Cerebellar nuclear complex (tissue), 1 donor: ENCODE measurements around the gene FAM120B.
"Not testable (repeated sequence)": the region's sequence is repeated elsewhere in the genome, so short reads cannot be mapped to it uniquely, and the experiment has no call there.

ENCODE experiments used
- DNase-seq, 2 experiments: peaks; one replicate each; lab custom pipeline; 2025; lab: John Stamatoyannopoulos, UW

FAM120B gene

DNA sequence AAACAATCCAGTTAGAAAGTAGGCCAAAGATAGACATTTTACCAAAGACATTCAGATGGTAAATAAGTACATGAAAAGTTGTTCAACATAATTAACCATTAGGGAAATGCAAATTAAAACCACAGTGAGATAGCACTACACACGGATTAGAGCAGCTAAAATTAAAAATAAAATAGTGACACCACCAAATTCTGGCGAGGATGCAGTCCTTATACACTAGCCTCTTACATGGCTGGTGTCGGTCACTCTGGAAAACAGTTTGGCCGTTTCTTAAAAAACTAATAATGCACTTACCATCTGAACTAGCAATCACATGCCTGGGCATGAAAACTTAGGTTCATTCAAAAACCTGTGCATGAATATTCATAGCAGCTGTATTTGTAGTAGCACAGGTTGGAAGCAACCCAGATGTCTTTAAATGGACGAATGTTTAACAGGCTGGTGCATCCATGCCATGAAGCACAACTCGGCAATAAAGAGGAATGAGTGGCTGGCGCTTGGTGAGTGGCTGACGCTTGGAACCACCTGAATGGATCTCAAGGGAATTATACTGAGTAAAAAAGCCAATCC lies 77.0 kb downstream of the FAM120B start:
- DNase-seq: no peak

DNA sequence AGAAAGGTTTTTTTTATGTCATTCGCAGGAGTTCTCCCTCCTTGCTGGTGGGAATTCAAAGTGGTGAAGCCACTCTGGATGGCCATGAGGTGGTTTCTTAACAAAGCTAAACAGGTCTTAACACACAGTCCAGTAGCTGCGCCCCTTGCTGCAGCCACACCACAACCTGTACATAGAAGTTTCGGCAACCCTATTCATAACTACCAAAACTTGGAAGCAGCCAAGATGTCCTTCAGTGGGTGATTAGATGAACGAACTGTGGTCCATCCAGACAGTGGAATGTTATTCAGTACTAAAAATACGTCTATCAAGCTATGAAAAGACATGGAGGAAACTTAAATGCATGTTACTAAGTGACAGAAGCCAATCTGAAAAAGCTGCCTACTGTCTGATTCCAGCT lies 78.9 kb downstream of the FAM120B start:
- no peak for DNase-seq

DNA sequence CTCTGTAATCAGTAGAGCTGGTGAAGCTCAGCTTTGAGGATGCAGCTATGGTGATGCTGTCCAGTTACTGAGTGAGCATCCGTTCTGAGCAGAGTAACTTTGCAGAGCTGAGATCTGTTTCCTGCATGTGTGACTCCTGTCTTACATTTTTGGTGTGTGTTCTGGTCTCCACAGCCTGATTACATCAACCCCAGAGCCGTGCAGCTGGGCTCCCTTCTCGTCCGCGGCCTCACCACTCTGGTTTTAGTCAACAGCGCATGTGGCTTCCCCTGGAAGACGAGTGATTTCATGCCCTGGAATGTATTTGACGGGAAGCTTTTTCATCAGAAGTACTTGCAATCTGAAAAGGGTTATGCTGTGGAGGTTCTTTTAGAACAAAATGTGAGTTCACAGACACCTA lies 81.6 kb downstream of the FAM120B start:
- DNase-seq: no peak

DNA sequence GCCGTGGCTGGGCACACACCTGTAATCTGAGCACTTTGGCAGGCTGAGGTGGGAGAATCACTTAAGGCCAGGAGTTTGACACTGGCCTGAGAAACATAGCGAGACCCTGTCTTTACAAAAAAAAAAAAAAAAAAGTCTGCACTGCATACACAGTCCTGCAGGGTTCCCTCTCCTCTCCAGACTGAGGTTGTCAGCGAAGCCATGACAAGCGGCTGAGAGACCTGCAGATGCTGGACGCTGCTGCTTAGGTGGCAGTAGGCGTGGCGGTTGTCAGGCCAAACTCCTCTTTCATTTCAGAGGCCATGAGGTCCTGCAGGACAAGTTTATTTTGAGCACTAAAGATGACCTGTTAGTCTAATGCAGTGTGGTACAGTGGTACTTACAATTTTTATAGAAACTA lies 86.5 kb downstream of the FAM120B start:
- no peak for DNase-seq

DNA sequence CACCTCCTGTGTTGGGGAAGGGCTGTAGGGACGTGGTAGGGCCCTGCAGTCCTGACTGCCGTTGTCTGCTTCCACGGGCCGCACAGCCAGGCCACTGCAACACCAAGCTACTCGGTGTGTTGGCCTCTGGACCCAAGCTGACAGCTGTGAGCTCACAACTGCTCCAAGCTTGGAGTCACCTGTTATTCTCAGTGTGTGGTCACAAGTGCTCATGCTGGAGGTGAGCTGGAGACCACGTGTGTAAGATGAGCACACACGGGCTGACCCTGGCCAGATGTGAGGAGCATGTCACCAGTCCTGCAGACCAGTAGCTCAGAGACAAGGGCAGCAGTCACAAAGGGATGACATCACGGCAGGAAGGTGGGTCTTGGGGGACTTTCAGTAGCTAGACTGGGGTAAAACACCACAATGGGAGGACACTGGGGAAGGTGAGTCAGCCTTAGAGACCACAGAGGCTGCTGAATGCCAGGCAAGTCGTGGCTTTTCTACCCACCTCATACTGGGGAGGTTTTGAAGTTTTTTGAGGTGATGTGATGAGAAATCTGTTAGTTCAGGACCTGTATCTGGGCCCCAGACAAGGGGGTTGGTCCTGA lies 87.3 kb downstream of the FAM120B start:
- no peak for DNase-seq

DNA sequence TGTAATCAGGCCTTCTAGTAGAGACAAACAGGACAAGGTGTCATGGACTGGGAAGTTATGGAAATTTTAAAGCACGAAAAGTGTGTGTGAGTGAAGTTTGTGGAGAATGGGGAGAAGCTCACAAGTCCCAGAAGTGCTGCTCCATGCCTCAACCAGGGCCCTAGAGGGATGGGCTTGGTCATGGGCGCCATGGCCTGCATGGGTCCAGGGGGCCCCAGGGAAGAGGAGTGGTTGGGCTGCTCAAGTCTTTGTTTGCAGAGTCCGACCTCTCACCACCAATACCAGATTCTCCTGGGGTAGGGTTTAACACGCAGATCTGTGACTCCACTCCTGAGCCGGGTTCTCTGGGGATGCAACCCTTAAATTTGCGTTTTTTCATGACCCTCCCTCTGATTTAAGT lies 88.4 kb downstream of the FAM120B start:
- DNase-seq: no peak

DNA sequence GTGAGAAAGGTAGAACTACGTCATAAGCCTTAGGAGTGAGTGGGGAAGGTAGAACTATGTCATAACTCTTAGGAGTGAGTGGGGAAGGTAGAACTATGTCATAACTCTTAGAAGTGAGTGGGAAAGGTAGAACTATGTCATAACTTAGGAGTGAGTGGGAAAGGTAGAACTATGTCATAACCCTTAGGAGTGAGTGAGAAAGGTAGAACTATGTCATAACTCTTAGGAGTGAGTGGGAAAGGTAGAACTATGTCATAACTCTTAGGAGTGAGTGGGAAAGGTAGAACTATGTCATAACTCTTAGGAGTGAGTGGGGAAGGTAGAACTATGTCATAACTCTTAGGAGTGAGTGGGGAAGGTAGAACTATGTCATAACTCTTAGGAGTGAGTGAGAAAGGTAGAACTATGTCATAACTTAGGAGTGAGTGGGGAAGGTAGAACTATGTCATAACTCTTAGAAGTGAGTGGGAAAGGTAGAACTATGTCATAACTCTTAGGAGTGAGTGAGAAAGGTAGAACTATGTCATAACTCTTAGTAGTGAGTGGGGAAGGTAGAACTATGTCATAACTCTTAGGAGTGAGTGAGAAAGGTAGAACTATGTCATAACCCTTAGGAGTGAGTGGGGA lies 92.3 kb downstream of the FAM120B start:
- not testable (repeated sequence) for DNase-seq

DNA sequence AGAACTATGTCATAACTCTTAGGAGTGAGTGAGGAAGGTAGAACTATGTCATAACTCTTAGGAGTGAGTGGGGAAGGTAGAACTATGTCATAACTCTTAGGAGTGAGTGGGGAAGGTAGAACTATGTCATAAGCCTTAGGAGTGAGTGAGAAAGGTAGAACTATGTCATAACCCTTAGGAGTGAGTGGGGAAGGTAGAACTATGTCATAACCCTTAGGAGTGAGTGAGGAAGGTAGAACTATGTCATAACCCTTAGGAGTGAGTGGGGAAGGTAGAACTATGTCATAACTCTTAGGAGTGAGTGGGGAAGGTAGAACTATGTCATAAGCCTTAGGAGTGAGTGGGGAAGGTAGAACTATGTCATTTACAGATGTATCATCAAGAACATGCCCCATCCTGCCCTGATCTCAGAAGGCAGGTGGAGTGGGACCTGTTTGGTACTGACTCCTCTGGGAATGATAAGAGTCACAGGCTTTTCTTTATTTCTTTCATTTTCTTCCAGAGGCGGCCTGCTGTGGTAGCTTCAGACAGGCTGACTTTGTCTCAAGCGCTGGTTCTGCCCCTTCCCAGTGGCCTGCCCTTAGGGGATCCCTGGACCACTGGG lies 93.5 kb downstream of the FAM120B start:
- not testable (repeated sequence) for DNase-seq

DNA sequence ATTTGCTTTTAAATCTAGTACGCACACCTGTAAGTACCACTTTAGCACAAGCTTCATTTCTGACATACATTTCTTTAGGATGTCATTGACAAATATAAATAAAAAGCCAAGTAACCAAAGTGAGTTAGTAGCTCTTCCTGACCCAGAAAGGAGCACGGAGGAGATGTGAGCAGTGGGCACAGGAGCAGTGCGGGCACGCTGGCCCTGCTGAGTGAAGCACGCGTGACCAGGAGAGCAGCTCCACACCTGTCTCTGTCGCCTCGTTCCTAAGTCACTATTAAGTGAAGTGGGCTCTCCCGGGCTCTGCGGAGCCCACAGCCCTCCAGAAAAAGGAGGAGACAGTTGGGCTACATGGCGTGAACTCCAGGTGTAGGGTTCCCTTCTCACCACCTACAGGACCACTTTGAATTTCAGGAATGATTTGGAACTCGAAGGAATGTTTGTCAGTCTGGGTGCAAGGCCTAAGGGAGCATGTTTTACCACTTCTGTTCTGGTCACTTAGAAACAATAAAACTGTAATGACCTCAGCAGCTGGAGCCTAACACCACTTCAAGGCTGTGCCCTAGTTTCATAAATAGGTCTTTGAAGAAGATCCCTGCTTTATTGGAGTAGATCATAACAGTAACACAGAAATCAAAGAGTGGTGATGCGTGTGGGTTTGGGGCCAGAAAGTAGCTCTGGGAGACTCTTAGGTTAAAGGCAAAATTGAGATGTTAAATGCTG lies 95.9 kb downstream of the FAM120B start:
- DNase-seq: no peak

DNA sequence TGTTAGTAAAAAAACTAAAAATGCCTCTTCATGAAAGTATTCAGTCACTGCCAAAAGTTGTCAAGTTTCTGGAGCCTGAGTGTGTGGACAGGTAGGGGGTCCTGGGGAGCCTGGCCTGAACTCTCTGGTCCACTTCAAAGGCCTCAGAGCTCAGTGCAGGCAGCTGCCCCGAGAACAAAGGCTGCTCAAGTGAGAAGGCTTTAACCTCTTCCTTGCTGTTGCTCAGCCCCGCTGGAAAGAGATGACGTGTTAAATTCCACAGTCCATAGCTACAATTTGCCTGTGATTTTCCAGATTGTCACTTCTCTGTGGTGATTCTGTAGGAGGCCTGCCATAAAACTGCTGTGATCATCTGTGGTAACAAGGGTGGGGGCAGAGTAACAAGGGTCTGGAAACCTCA lies 96.9 kb downstream of the FAM120B start:
- DNase-seq: no peak

DNA sequence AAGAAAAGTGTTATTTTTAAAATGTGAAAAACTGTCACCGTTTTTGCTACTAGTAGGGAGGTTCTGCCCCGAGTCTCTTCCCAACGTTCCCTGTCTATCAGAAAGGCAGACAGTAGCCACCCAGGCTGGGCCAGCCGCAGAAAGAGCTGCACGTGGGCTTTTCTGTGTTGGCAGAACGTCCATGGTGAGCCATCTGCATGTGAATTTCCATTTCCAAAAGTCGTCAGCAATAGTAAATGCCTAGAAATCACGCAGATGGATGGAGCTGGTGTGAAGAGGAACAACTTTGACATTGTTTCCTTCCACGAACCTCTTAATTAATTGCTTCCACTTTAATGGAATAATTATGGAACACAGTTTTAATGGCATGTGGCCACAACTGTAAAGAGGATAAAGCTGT lies 97.5 kb downstream of the FAM120B start:
- DNase-seq: peak; percentile 44 to 47

DNA sequence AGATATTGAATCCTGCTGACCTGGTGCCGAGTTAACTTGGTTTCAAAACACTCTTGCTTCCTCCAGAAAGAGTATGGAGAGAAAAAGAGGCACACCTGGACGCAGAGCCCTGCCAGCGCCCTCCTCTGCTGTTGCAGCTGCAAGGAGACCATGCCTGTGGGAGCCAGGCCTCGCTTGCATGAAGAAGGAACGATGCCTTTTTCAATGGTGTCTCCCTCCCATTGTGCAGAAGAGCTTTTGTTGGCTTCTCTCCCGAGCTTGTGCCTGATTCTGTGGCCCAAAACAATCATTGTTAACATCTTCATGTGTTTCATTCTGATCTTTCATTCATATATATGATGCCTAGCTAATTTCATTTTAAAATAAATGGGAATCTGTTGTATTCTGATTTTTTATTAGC lies 98.1 kb downstream of the FAM120B start:
- DNase-seq: no peak

DNA sequence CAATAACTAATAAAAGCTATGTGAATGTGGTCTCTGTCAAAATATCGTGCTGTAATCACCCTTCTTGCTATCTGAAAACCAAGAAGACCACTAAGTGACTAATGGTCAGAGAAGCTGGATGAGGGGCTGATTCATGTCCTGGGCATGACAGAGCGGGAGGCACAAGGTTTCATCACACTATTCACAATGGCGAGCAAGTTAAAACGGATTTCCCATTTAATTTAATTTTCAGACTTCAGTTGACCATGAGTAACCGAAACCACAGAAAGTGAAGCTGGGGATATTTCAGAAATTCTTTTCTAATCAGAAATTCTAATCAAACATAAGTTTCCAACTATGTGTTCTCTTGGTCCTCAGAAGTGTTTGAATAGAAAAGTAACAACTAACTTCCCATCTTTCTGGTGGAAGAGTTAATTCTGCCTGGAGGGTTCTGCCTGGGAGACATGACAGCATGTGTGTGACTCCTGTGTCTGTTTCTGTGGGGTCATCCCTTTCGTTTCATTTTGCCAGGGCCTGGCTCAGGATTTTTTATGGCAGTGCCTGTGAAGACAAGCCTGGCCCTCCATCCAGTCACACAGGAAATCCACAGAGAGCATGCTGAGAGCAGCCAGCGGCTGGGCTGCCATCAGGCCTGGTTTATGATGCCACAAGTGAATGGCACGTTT lies 98.9 kb downstream of the FAM120B start:
- DNase-seq: no peak

DNA sequence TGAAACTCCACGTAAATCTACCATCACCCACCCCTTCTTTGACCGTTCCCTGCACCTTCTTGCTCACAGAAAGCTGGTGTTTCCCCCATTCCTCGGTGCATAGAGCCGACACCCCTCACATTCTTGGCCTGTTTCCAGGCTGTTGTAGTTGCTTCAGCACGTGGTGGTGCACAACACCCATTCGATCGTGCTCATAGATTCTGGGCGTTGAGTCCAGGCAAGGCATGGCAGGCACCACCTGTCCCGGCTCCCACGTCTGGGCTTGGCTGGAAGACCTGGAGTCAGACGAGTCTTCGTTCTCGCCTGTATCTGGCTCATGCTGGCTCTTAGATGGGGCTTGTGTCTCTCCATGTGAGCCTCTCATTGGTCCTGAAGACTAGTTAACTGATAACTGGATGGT lies 100.6 kb downstream of the FAM120B start:
- no peak for DNase-seq

DNA sequence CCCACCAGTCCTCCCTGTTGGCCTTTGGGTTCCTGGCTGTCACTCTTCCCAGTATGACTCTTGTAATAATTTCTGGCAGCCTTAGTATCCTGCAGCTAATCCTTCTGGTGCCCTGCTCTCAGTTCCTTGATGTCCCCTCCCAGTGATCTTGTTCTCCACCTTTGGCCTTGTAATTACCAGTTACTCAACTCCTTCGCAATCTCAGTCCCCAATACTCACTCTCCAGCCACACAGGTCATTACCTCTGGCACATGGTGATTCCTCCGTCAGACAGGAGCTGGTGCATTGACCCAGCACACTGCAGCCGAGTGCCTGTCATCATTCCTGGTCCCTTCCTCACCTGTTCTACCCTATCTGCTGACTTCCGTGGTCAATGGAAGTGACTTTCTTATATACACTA lies 101.4 kb downstream of the FAM120B start:
- DNase-seq: no peak

DNA sequence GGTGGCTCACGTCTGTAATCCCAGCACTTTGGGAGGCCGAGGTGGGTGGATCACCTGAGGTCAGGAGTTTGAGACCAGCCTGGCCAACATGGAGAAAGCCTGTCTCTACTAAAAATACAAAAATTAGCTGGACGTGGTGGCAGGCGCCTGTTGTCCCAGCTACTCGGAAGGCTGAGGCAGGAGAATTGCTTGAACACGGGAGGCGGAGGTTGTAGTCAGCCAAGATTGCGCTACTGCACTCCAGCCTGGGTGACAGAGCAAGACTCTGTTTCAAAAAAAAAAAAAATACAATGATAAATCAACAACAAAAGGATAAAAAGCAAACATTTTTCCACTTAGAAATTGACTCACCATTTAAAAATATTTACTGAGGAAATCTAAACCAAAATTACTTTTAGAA lies 103.2 kb downstream of the FAM120B start:
- DNase-seq: not testable (repeated sequence)

DNA sequence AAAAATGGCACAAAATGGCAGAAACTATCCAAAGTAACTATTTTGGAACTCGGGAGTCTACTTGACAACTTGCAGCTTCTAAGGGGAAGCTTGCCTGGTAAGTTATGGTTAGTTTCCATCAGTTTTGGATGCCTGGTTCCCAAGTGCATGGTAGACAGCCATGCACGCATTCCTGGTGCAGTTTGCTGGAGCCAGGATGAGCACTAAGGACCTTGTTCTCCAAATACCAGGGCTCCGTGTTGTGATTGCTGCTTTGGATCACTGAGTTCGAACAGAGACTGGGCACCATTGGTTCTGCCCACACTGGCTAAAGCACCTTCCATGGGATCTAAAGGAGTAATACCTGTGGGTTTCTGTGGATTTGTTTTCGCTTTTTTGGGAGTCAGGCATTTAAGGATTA lies 103.7 kb downstream of the FAM120B start:
- no peak for DNase-seq

DNA sequence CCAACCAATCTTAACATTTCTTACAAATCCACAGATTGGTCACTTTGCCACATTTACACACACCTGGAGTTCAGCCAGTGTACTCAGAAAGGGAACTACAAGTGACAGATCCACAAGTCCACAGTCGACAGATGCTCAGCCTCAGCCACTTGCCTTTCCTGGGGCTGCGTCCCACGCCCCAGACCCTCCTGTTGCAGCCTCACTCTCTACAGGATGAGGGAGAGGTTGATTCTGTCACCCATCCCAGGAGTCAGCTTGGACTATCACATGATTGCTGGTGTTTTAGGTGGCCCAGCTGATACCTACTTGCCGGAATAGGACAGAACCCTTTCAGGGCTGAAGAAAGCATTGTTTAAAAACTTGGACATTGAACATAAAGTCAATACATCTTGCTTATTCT lies 108.8 kb downstream of the FAM120B start:
- DNase-seq: no peak

DNA sequence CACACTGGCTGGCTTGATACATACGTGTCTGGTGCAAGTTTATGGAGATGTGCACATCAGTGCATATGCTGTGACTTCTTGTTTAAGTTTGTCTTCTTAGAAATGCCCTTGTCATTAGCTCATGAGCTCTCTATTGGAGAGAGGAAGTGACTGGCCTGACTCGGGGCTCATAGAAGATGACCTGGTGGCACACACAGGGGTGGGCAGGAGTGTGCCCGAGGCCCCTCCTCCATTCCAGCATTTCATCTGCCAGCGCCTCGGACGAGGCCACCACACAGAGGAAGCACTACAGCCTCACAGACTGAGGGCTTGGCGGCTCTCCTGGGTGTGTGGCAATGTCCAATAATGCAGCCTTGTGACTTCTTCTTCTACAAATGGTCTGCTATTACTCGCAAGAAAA lies 109.7 kb downstream of the FAM120B start:
- no peak for DNase-seq

DNA sequence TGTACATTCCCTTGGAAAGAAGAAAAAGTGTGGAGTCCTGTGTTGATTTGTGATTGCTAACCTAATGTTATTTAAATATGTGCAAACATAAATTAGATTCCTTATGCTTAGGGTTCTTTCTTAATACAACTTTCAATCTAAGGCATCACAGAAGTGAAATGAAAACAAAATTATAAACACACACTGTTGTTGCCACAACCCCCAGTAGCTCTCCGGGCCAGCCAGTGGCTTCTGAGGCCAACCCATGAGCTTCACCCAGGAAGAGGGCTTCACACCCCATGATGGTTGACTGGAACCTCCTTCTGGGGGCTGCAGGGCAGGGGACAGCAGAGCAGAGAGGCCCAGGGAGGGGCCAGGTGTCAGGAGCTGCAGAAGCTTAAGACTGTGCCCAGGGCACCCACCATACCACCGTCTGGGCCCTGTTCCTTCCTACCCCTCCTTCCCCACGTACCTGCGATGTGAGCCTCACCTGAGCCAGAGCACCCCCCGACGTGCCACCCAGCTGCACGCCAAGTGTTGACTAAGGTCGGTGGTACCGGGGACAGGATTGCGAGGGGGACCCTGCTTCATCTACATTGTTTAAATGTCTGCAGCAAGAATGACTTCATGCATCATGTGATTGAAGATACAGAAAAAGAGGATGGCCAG lies 110.5 kb downstream of the FAM120B start:
- no peak for DNase-seq

DNA sequence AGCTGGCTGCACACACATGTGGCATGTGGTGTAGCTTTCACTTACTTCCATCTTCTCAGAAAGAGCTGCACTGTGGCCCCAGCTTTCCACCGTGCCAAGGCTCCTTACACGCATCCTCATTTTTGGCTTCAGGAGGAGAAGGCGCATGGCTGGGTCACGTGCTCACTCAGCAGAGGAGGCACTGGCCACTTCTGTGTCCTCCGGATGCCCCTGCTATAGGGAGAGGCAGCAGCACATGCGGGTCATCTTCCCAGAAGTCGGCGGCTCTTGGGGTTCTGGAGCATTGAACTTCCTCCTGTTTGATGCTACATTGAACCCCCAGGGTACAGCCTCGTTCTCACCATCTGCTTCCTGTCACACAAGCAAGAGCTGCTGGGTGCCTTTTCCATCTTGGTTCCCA lies 111.3 kb downstream of the FAM120B start:
- DNase-seq: no peak

DNA sequence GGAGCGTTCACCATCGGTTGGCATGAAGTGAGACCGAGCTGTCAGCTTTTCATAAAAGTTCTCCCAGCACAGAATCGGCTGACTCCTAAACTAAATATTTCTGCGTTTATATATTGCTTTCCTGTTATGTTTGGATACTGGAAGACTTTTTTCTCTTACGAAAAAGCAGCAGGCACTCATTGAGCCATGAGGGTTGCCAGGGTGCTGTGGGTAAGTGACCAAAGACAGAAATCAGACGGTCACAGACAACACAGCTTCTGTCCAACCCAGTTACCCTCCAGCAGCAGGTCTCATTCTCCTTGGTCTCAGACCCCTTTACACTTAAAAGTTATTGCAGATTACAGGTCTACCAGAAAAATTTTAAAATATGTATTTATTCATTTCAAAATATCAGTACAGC lies 113.7 kb downstream of the FAM120B start:
- no peak for DNase-seq
